DOHH2 (cell line): ENCODE data around the gene SOSTDC1.

Experiments used
- H3F3A ChIP-seq: fragments of 200-600 bp; sonication (generic), shearing (Covaris generic); 2 replicates; pipeline ENCODE4 v1.6.0; 2016; ENCODE audit warnings: antibody characterized with exemption, mild to moderate bottlenecking; ENCODE audit not compliant: control insufficient read depth, insufficient read depth
- H3K27ac ChIP-seq: fragments of 200-600 bp; sonication (generic); 2 replicates; pipeline ENCODE4 v1.5.1; 2014; ENCODE audit warnings: low read depth, mild to moderate bottlenecking, low read length, moderate library complexity
- H3K27me3 ChIP-seq: fragments of 200-600 bp; sonication (generic); 2 replicates; pipeline ENCODE4 v1.6.1; 2014; ENCODE audit warnings: mild to moderate bottlenecking, low read length, mixed read lengths; ENCODE audit not compliant: control insufficient read depth
- H3K36me3 ChIP-seq: fragments of 200-600 bp; sonication (generic); 2 replicates; pipeline ENCODE4 v1.6.1; 2014; ENCODE audit warnings: mild to moderate bottlenecking, low read length, moderate library complexity, mixed read lengths; ENCODE audit not compliant: control insufficient read depth
- H3K4me1 ChIP-seq: fragments of 200-600 bp; sonication (generic); 2 replicates; pipeline ENCODE4 v1.6.1; 2014; ENCODE audit warnings: mild to moderate bottlenecking, low read length, mixed read lengths; ENCODE audit not compliant: control insufficient read depth
- H3K4me2 ChIP-seq: fragments of 200-600 bp; sonication (generic); 2 replicates; pipeline ENCODE4 v1.6.0; 2014; ENCODE audit warnings: mild to moderate bottlenecking, low read length, moderate library complexity
- H3K4me3 ChIP-seq: fragments of 200-600 bp; sonication (generic); 2 replicates; pipeline ENCODE4 v1.5.1; 2014; ENCODE audit warnings: mild to moderate bottlenecking, low read length, mixed read lengths
- H3K79me2 ChIP-seq: fragments of 200-600 bp; sonication (generic); 2 replicates; pipeline ENCODE4 v1.6.1; 2014; ENCODE audit warnings: mild to moderate bottlenecking, low read length, mixed read lengths; ENCODE audit not compliant: control insufficient read depth
- H3K9me2 ChIP-seq: fragments of 200-600 bp; sonication (generic); replicated peaks from 2 replicates; pipeline ENCODE4 v1.6.1; 2014; ENCODE audit warnings: mild to moderate bottlenecking, low read length, mixed read lengths; ENCODE audit not compliant: control insufficient read depth
- H3K9me3 ChIP-seq: fragments of 200-600 bp; sonication (generic); 2 replicates; pipeline ENCODE4 v1.6.1; 2014; ENCODE audit warnings: antibody characterized with exemption, low read length, mixed read lengths; ENCODE audit not compliant: control insufficient read depth, insufficient read depth
- H4K20me1 ChIP-seq: fragments of 200-600 bp; sonication (generic); 2 replicates; pipeline ENCODE4 v1.6.0; 2014; ENCODE audit warnings: low read depth, mild to moderate bottlenecking, antibody characterized with exemption, low read length, moderate library complexity; ENCODE audit not compliant: control insufficient read depth, insufficient read depth
- EZH2phosphoT487 ChIP-seq: fragments of 200-600 bp; sonication (generic); IDR thresholded peaks from 2 replicates; pipeline ENCODE4 v1.6.1; 2017; ENCODE audit warnings: borderline replicate concordance, mild to moderate bottlenecking, antibody characterized with exemption, low read length, moderate library complexity, mixed read lengths
- TF ChIP-seq, protein P1 (sequence below): fragments of 200-600 bp; sonication (generic); IDR thresholded peaks from one replicate; pipeline ENCODE4 v1.5.1; 2014; ENCODE audit warnings: antibody characterized with exemption, mild to moderate bottlenecking, low read depth, low read length; ENCODE audit not compliant: poor library complexity, severe bottlenecking

The SOSTDC1 gene

DNA sequence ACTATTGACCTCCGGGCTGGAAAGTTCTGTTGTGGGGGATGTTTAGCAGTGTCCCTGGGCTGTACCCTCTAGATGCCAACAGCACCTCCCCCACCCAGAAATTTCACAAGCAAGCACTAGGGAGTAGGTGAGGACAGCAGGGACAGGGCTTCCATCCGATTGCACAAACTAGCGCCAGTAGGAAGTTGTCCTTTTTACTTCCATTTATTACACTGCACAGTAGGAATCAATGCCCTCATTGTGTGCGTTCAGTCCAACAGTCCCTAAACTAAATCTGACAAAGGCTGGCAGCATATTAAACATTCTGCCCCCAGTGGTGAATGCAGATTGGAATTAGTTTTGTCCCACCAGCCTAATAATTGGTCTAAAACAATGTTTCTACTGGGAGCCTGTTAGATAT lies 6.4 kb upstream of the SOSTDC1 start:
- no peaks in the 10 kb centered on the region for H3F3A ChIP-seq
- H3K9me3 ChIP-seq = no peaks in the 10 kb centered on the region
- no peak overlapping the region for H3K4me2 ChIP-seq
- no peaks in the 10 kb centered on the region; the same call in 1 of the 2 replicates for H3K9me2 ChIP-seq
- no peaks in the 10 kb centered on the region for H3K36me3 ChIP-seq
- no peaks in the 10 kb centered on the region for H3K79me2 ChIP-seq
- no peaks in the 10 kb centered on the region for H4K20me1 ChIP-seq
- no peaks in the 10 kb centered on the region for H3K4me1 ChIP-seq
- H3K27me3 ChIP-seq = 0 out of 2 replicates have a peak, but pooled peaks cover 3% of the 10 kb centered on the region
- H3K27ac ChIP-seq = no peak overlapping the region
- H3K4me3 ChIP-seq = no peak overlapping the region
- TF ChIP-seq EZH2phosphoT487 = no peak
- TF ChIP-seq, protein P1, sequence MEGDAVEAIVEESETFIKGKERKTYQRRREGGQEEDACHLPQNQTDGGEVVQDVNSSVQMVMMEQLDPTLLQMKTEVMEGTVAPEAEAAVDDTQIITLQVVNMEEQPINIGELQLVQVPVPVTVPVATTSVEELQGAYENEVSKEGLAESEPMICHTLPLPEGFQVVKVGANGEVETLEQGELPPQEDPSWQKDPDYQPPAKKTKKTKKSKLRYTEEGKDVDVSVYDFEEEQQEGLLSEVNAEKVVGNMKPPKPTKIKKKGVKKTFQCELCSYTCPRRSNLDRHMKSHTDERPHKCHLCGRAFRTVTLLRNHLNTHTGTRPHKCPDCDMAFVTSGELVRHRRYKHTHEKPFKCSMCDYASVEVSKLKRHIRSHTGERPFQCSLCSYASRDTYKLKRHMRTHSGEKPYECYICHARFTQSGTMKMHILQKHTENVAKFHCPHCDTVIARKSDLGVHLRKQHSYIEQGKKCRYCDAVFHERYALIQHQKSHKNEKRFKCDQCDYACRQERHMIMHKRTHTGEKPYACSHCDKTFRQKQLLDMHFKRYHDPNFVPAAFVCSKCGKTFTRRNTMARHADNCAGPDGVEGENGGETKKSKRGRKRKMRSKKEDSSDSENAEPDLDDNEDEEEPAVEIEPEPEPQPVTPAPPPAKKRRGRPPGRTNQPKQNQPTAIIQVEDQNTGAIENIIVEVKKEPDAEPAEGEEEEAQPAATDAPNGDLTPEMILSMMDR = no peak

DNA sequence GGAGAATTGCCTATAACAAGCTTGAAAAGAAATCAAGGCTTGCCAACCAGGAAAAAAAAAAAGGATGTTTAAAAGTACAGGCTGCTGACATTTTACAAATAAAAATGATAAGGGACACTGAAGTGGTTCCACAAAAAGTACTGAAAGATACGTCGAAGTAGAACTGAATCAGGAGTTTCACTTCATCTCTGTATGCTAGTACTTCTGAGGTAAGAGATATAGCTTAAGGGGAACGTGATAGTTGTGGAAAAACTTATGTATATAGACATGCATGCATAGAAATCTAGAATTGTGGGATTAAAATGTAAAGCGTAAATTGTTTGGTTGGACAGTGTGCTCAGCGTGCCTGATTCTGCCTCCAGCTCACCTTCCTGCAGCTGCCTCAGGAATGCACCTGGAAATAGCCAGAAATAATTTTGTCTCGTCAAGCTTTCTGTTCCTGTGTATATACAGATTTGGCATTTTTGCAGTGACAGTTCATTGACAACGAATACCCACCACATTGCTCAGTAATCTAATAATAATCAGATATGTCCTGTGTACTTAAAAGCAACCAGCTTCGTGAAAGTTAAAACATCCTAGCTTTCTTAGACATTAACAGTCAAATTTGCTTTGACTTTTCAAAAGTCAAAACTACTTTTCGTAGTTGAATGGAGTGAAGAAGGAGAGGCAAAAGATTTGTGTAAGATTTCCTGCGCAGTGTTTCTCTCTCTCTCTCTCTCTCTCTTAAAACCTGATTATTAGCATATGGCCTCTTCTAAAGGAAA lies 1.4 kb downstream of the SOSTDC1 start:
- Histone ChIP-seq H3K36me3 (no peaks in the 10 kb centered on the region), H3F3A (no peaks in the 10 kb centered on the region), H4K20me1 (no peaks in the 10 kb centered on the region), H3K4me2 (no peak overlapping the region), H3K4me1 (no peaks in the 10 kb centered on the region), H3K9me2 (no peaks in the 10 kb centered on the region), H3K27me3 (peaks cover 9% of the 10 kb centered on the region), H3K79me2 (no peaks in the 10 kb centered on the region), H3K27ac (no peak overlapping the region), H3K9me3 (no peaks in the 10 kb centered on the region), H3K4me3 (no peak overlapping the region)
- TF ChIP-seq, protein P1 = no peak
- no peak for TF ChIP-seq EZH2phosphoT487

DNA sequence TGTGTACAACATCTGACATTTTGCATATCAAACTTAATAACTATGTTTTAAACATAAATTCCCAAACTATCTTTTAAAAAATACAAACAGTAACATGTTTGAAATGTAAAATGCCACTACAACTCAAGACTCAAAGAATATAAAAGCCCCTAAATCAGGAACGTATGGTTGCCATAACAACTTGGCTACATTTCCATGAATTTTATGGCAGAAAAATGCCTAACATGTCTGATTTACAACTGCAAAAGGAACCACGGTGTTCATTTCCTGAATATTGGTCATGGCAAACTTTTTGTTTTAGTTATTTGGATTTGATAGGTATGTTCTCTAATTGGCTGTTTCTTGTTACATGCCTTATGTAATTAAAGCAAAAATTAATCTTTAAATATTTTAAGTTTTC lies 2.0 kb downstream of the SOSTDC1 start:
- Histone ChIP-seq H3F3A (no peaks in the 10 kb centered on the region), H3K4me2 (no peak overlapping the region), H3K9me2 (no peaks in the 10 kb centered on the region), H3K9me3 (no peaks in the 10 kb centered on the region), H4K20me1 (no peaks in the 10 kb centered on the region), H3K4me3 (no peak overlapping the region), H3K27me3 (peaks cover 9% of the 10 kb centered on the region), H3K4me1 (no peaks in the 10 kb centered on the region), H3K79me2 (no peaks in the 10 kb centered on the region), H3K36me3 (no peaks in the 10 kb centered on the region), H3K27ac (no peak overlapping the region)
- TF ChIP-seq EZH2phosphoT487 = no peak
- TF ChIP-seq, protein P1 = no peak
